ENCODE measurements around the gene MCHR2. TPM values are rescaled to one million over a fixed set of nuclear protein-coding genes. Genes with fewer than 3 reads are reported as not detected.

MCHR2 gene
- total RNA-seq, 1 experiment from 2014 or later, result not detected

DNA sequence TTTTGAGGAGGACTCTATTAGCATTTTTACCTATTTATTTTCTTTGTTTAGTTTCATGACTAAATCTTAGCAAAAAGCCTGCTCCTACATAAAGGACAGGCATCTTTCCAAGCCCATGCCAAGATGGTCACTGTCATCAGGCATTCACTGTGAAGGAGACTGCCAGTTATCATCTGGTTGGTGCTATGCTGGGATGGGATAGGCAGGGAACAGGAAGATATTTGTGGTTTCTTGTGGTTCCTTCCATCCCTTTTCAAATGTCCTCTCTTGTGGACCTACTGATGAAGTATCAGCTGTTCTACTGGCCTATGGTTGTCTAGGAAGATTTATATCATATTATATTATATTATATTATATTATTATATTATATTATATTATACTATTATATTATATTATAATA lies 107.0 kb downstream of the MCHR2 start:
- CTCF ChIA-PET, result no interaction called here
- DNase-seq (ENCODE audit: low spot score), result no peak
- no TSS peak for BruUV-seq (replicated peaks)

DNA sequence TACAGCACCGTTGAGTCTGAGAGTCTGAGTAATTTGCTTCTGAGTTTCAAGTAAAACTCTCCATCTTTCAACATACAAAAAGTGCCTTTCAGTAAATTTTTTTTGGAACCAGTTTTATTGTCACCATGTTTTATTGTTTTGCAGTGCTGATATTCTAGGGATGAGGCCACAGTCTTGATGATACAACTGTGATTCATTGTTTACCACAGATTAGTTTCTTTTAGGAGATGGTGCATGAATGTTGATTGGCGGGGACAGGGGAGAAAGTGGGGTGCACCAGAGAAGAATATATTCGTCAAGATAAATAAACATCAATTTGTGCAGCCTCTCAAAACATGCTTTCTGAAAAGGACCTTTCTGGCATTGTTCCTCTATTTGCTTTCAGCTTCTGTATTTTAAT lies 109.0 kb downstream of the MCHR2 start:
- ChIA-PET CTCF (no interaction called here), POLR2A (ENCODE audit: low non-redundant PET) (no interaction called here)
- intact Hi-C loops (cut with micrococcal nuclease; ENCODE audit: unreplicated experiment), result no loop called here
- Histone ChIP-seq H3K4me1 (ENCODE audit: insufficient read depth, low read length, poor library complexity, severe bottlenecking) (no peaks in the 10 kb centered on the region), H3K36me3 (ENCODE audit: insufficient read depth, low read length, poor library complexity, severe bottlenecking) (no peaks in the 10 kb centered on the region), H3K9me3 (ENCODE audit: low read depth, low read length, poor library complexity, severe bottlenecking) (no peaks in the 10 kb centered on the region), H3K4me3 (ENCODE audit: low read depth, low read length, poor library complexity, severe bottlenecking) (no peak overlapping the region), H3K27me3 (replicated peaks; ENCODE audit: insufficient read depth, low read depth, low read length, poor library complexity) (no peaks in the 10 kb centered on the region), H3K27ac (ENCODE audit: low read depth, low read length, poor library complexity, severe bottlenecking) (no peak overlapping the region)
- TF ChIP-seq EZH2 (IDR thresholded peaks at IDR 0.05; ENCODE audit: borderline replicate concordance, low read depth, low read length, poor library complexity, severe bottlenecking) (no peak), CTCF (conservative IDR thresholded peaks at IDR 0.05; ENCODE audit: low read depth, low read length) (no peak)
- DNase-seq (ENCODE audit: low spot score), result no peak
- BruUV-seq (replicated peaks), result no TSS peak

More for the DNA sequence above, 107.0 kb downstream of the MCHR2 start:
- Histone ChIP-seq H3K9me3 (ENCODE audit: low read depth, low read length, poor library complexity, severe bottlenecking) (no peaks in the 10 kb centered on the region), H3K36me3 (ENCODE audit: insufficient read depth, low read length, poor library complexity, severe bottlenecking) (no peaks in the 10 kb centered on the region), H3K4me3 (ENCODE audit: low read depth, low read length, poor library complexity, severe bottlenecking) (no peak overlapping the region), H3K27ac (ENCODE audit: low read depth, low read length, poor library complexity, severe bottlenecking) (no peak overlapping the region), H3K4me1 (ENCODE audit: insufficient read depth, low read length, poor library complexity, severe bottlenecking) (no peaks in the 10 kb centered on the region), H3K27me3 (replicated peaks; ENCODE audit: insufficient read depth, low read depth, low read length, poor library complexity) (no peaks in the 10 kb centered on the region)
- POLR2A ChIA-PET (ENCODE audit: low non-redundant PET), result no interaction called here
- intact Hi-C loops (cut with micrococcal nuclease; ENCODE audit: unreplicated experiment), result no loop called here
- TF ChIP-seq CTCF (conservative IDR thresholded peaks at IDR 0.05; ENCODE audit: low read depth, low read length) (no peak), EZH2 (IDR thresholded peaks at IDR 0.05; ENCODE audit: borderline replicate concordance, low read depth, low read length, poor library complexity, severe bottlenecking) (no peak)

- CTCF ChIA-PET, result no interaction called here
- Histone ChIP-seq H3K27ac (ENCODE audit: low read depth, low read length, poor library complexity, severe bottlenecking) (no peak overlapping the region), H3K27me3 (replicated peaks; ENCODE audit: insufficient read depth, low read depth, low read length, poor library complexity) (no peaks in the 10 kb centered on the region), H3K4me1 (ENCODE audit: insufficient read depth, low read length, poor library complexity, severe bottlenecking) (no peaks in the 10 kb centered on the region), H3K9me3 (ENCODE audit: low read depth, low read length, poor library complexity, severe bottlenecking) (no peaks in the 10 kb centered on the region), H3K36me3 (ENCODE audit: insufficient read depth, low read length, poor library complexity, severe bottlenecking) (no peaks in the 10 kb centered on the region), H3K4me3 (ENCODE audit: low read depth, low read length, poor library complexity, severe bottlenecking) (no peak overlapping the region)
- TF ChIP-seq CTCF (conservative IDR thresholded peaks at IDR 0.05; ENCODE audit: low read depth, low read length) (no peak), EZH2 (IDR thresholded peaks at IDR 0.05; ENCODE audit: borderline replicate concordance, low read depth, low read length, poor library complexity, severe bottlenecking) (no peak)
- no TSS peak for BruUV-seq (replicated peaks)
- no peak for DNase-seq (ENCODE audit: low spot score)
- intact Hi-C loops (cut with micrococcal nuclease; ENCODE audit: unreplicated experiment), result no loop called here
- POLR2A ChIA-PET (ENCODE audit: low non-redundant PET), result no interaction called here
These were observed 111.8 kb downstream of the MCHR2 start for GRCh38 chr6:99882128-99882702.

All from A673 (cell line).